NCI-H1417 treated with DMSO at 0.1 percent for 48 hours (cell line): ENCODE data around the gene RPS6KA4.
A peak's percentile ranks its signal among the peaks of the same experiment; 100 is the strongest.

Experiments
- DNase-seq: peaks from one replicate; lab custom pipeline; 2025; lab: John Stamatoyannopoulos, UW

The RPS6KA4 gene

DNA sequence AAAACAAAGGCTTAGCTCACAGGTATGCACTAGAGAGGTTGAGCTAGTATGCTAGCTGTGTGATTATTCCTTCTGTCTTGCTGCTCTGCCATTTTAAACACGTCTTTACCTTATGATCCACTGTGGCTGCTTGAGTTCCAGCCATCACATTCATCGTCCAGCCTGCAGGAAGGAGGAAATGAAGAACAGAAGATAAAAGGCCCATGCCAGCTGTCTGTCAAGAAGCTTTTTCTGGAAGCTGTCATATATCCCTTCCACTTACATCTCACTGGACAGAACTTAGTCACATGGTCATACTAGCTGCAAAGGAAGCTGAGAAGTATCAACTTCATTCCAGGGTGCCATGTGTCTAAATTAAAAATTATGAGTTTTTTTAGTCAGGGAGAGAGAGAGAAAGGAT, 31.6 kb upstream of the RPS6KA4 start:
- DNase-seq, result no peak

DNA sequence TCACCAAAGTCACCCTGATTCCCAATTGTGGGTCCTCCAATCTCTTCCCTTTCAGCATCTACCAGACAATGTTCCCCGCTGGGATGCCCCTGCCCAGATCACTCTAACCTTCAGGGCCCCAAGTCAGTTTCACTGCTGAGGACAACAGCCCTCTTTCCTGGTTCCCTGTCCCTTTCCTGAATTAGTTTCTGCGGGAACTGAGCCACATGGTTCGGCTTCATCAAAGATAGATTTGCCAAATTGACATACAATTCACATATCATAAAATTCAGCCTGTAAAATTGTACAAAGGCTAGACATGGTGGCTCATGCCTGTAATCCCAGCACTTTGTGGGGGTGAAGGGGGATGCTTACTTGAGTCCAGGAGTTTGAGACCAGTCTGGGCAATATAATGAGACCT, 31.0 kb upstream of the RPS6KA4 start:
- no peak for DNase-seq

DNA sequence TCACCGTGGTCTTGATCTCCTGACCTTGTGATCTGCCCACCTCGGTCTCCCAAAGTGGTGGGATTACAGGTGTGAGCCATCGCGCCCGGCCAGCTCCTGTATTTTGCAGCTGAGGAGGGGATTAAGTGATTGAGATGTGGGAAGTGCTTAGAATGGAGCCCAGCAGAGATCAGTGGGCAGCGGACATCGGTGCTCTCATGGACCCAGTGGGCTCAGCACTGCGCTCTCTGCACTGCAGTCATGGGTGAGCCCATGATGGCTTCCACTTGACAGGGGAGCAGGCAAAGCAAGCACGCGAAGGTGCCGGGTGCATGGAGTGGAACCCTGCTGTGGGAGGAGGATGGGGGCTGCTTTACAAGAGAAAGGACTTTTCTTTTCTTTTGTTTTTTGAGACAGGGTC, 28.1 kb upstream of the RPS6KA4 start:
- DNase-seq, result no peak

DNA sequence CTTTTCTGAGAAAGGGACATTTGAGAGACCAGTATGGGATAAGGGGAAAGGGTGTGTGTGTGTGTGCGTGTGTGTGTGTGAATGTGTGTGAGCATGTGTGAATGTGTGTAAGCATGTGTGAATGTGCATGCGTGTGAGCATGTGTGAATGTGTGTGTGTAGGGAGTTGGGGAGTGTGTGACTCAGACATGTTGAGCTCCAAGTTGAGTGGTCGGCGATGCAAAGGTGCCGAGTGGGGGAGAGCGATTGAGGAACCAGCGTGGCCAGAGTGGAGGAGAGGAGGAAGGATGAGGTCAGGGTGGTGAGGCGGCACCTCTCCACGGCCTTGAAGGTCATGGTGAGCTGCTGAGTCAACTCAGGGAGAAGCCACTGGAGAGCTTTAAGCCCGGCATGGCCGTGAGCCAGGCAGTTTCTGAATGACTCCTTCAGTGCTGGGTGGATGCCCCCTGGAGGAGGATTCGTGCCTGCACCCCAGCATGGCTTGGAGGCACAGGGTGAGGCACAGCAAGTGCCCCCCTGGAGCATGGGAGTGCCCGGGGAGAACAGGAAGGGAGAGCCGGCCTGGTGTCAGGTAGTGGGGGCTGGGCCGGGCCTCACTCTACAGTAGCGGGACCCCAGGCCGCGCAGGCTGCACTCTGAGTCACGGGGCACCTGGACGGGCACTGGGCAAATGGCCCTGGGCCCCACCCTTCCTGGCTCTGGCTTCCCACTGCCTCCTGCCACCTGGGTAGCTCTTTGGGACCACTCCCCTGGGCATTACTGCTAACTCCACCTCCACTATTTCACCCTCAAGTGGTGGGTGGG, 27.2 kb upstream of the RPS6KA4 start:
- DNase-seq, result no peak

DNA sequence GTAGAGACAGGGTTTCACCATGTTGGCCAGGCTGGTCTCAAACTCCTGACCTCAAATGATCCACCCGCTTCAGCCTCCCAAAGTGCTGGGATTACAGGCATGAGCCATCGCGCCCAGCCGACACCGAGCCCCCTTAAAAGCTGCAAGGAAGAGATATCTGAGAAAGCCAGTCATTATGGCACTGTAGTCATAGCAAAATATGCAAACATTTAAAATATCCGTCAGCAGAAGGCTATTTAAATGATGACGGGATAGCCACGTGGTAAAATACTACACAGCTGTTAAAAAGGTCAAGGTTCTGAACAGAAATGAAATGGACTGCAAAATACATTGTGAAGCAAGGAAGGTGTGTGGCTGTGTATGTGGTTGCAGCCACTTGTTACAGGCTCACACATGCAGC, 25.4 kb upstream of the RPS6KA4 start:
- DNase-seq, result no peak

DNA sequence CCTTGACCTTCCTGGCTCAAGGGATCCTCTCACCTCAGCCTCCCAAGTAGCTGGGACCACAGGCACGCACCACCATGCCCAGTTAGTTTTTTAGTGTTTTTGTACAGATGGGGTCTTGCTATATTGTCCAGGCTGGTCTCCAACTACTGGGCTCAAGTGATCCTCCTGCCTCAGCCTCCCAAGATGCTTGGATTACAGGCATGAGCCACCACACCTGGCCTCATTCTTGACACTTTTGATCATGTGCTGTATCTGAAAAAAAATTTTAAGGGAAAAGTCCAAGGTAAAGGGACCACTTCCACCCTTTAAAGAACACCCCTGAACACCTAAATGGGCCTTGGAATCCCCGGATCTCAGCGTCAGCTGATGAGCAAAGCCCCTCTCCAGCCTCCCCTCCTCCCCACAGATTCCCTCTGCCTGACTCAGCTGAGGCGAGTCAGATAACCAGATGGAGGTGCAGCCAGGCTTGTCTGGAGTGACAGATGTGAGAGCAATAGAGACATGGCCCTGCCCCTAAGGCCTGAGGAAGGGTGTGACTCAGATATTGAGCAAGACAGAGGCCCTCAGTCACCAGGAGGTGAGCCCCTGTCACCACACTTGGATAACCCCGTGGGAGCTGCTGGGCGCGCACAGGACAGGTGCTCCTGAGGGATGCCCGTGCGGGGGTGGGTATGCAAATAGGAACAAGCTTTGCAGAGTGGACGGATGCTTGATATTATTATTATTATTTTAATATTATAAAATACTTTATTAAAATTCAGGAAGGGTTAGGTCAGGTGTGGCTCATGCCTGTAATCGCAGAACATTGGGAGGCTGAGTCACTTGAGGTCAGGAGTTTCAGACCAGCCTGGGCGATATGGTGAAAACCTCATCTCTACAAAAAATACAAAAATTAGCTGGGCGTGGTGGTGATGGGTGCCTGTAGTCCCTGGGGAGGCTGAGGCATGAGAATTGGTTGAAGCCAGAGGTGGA, 23.9 kb upstream of the RPS6KA4 start:
- peak; percentile 18 for DNase-seq

DNA sequence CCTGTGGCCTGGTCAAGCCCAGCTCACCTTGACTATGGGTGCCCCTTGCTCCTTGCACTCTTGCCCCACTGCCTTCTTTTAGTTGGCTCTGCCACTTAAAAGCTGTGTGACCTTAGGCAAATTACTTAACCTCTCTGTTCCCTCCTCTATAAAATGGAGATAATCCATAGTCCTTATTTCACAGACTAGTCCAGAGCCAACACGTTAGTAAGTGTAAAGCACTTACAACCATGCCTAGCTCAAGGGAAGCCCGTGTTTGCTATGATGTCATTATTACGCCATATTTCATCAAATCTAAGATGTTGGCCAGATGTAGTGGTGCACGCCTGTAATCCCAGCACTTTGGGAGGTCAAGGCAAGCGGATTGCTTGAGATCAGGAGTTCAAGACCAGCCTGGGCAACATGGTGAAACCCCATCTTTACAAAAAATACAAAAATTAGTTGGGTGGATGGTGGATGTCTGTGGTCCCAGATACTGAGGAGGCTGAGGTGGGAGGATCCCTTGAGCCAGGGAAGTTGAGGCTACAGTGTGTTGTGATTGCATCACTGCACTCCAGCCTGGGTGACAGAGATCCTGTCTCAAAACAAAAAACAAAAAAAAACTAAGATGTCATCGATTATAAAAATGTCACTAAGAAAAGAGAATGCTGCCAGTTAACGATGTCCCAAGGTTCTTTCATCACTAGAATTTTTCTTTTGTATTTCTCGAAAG, 21.3 kb upstream of the RPS6KA4 start:
- DNase-seq, result no peak

DNA sequence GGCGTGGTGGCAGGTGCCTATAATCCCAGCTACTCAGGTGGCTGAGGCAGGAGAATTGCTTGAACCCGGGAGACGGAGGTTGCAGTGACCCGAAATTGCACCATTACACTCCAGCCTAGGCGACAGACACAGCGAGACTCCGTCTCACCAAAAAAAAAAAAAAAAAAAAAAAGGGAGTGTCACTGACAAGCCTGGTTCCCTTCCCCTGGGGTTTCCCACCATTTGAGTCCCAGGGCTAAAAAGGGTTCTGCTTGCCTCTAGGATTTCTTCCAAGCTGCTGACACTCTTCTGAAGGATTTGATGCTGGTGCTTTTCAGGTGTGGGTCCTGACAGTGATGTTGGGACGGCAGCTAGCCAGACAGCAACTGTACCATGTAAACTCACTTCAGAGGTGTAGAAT, 20.2 kb upstream of the RPS6KA4 start:
- DNase-seq, result no peak

DNA sequence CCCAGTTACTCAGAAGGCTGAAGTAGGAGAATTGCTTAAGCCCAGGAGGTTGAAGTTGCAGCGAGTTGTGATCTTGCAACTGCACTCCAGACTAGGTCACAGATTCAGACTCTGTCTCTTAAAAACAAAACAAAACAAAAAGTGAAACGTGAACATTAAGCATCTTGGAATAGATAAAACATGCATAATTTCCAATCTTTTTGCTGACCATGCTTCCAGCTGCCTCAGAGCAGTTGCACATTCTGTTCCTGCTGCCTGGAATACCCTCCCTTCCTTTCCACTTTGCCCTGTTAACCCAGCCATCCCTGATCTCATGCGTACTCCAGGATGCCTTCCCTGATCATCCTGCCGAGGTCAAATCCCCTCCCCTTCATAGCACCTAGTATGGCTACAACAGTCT, 19.7 kb upstream of the RPS6KA4 start:
- no peak for DNase-seq

DNA sequence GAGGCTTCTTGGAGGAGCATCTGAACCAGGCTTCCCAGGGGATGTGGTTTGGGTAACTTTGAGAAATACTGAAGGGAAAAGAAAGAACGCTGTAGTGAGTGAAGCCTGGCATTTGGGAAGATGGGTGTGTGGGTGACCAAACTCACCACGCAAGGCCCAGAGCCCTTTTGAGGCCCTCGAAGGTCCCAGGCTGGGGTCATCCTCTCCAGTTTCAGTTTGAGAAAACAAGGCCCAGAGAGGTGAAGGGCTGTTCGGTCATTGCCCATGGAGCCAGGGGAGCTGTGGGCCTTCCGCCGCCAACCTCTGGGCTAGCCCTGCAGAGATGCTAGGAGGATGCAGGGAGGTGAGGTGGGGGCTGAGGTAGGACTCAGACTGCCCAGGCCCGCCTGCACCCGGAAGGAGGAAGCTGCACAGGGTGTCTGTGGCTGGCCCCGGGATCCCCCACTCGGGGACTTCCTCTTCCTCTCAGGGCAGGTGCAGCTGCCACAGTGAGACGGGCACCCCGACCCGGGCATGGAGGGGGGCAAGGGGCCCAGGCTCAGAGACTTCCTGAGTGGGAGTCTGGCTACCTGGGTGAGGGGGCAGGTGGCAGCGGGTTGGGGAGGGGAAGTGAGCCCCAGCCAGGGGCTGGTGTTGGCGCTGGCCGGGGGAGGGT, 19.1 kb upstream of the RPS6KA4 start, which contains the start of gene CCDC88B:
Gene CCDC88B (plus strand): TSS at position 451 of the 655 bp plus-strand sequence. CDS start 63 bp downstream, at position 514.
- DNase-seq, result no peak

DNA sequence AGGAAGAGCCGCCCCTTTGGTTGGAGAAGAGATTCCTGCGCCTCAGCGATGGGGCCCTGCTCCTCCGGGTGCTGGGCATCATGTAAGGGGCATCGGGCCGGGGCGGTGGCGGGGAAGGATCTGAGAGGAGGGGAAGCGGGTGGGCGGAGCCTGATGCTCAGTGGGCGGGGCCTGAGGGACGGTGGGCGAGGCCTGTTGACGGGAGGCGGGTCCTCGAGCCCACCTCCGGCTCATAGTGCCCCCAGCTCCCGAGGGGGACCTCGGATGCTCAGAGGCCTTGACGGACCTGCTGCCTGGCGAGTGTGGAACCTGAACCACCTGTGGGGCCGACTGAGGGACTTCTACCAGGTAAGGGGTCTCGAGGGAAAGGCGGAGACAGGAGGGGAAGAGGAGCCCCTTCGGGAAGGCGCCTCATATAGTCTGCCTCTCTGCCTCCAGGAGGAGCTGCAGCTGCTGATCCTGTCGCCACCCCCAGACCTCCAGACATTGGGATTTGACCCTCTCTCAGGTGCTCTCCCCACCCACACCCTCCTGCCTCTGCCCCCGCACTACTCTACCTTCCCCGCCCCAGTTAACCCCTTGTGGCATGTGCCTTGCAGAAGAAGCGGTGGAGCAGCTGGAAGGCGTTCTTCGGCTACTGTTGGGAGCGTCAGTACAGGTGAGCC, 18.2 kb upstream of the RPS6KA4 start:
- DNase-seq, result no peak

DNA sequence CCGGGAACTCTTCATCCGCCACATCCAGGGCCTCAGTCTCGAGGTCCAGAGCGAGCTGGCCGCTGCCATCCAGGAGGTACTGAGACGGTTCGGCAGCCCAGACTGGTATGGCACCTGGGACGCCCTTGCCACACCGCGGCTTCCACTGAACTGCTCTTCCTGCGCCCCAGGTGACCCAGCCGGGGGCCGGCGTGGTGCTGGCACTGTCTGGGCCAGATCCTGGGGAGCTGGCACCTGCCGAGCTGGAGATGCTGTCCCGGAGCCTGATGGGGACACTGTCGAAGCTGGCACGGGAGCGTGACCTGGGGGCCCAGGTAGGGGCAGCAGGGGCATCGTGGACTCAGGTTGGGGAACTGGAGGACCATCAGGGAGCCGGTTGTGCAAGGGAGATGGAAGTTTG, 17.5 kb upstream of the RPS6KA4 start:
- no peak for DNase-seq

DNA sequence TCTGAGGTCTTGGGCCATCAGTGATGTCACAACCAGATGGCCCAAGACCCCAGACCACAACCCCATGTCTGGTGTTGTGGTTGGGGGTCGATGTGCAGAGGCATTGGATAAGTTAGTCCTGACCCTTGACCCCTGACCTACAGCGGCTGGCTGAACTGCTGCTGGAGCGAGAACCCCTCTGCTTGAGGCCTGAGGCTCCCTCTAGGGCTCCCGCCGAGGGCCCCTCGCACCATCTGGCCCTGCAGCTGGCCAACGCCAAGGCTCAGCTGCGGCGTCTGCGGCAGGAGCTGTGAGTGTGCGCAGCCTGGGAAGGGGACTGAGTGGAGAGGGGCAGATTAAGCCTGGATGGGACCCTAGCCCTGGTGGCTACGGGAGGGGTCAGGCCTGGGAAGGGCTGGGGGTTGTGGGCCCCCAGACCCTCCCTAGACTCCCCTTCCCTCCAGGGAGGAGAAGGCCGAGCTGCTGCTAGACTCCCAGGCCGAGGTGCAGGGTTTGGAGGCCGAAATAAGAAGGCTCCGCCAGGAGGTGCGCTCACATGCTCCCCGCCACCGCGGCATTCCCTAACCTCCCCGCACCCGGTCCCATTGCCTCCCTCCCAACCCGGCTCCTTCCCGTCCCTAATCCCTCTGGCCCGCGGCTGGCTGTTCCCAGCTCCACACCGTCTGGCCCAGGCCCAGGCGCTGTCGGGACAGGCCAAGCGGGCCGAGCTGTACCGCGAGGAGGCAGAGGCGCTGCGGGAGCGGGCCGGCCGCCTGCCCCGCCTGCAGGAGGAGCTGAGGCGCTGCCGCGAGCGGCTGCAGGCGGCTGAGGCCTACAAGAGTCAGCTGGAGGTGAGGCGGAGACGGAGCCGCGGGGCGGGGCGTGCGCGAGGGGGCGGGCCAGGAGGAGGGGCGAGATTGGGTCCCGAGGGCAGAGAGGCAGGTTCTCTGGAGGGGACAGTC, 16.8 kb upstream of the RPS6KA4 start:
- DNase-seq, result peak; percentile 50

DNA sequence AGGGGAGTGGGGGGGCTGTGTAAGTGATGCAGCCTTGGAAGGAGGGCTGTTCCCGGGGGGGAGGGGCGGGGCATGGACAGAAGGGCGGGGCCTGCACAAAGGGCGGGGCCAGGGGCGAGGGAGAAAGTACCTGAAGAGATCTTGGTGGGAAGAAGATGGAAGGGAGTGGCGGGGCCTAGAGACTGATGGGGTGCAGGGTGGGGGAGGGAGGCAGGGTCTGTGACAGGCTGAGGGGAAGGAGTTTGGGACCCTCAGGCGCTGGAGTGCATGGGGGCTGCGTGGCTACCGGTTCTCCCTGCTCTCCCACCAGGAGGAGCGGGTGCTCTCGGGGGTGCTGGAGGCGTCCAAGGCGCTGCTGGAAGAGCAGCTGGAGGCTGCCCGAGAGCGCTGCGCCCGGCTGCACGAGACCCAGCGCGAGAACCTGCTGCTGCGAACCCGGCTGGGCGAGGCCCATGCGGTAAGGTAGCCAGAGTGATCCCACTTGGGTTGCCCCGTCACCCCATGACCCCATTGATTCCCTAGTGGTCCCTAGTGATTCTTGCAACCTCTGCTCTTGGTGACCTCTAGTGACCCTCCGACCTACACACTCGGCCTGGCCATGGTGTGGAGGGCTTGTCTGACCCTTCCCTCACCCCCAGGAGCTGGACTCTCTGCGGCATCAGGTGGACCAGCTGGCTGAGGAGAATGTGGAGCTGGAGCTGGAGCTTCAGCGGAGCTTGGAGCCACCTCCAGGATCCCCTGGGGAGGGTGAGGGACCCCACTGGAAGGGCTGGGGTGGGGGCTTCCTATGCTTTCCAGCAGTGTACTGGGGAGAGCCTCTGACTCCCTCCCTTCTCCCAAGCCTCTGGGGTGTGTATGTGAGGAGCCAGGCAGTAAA, 15.9 kb upstream of the RPS6KA4 start:
- no peak for DNase-seq

DNA sequence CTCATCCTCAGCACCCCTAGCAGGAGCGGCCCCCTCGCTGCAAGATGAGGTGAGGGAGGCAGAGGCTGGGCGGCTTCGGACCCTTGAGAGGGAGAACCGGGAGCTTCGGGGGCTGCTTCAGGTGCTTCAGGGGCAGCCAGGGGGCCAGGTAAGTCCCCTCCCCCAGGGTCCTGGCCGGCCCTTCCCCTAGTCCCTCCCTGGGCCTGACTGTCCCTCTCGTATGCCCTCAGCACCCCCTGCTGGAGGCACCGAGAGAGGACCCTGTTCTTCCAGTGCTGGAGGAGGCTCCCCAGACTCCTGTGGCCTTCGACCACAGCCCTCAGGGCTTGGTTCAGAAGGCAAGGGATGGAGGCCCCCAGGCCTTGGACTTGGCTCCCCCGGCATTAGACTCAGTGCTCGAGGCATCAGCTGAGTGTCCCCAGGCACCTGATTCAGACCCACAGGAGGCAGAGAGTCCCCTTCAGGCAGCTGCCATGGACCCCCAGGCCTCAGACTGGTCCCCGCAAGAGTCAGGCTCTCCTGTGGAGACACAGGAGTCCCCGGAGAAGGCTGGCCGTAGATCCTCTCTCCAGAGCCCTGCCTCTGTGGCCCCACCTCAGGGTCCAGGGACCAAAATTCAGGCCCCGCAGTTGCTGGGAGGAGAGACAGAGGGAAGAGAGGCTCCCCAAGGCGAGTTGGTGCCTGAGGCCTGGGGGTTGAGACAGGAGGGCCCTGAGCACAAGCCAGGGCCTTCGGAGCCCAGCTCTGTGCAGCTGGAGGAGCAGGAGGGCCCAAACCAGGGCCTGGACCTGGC, 15.0 kb upstream of the RPS6KA4 start:
- DNase-seq, result no peak

DNA sequence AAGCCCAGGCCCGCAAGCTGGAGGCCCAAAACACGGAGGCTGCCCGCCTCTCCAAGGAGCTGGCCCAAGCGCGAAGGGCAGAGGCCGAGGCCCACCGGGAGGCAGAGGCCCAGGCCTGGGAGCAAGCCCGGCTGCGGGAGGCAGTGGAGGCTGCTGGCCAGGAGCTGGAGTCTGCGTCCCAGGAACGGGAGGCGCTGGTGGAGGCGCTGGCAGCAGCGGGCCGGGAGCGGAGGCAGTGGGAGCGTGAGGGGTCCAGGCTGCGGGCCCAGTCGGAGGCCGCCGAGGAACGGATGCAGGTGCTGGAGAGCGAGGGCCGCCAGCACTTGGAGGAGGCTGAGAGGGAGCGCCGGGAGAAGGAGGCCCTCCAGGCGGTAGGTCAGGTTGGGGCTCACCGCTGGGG, 14.2 kb upstream of the RPS6KA4 start:
- no peak for DNase-seq

DNA sequence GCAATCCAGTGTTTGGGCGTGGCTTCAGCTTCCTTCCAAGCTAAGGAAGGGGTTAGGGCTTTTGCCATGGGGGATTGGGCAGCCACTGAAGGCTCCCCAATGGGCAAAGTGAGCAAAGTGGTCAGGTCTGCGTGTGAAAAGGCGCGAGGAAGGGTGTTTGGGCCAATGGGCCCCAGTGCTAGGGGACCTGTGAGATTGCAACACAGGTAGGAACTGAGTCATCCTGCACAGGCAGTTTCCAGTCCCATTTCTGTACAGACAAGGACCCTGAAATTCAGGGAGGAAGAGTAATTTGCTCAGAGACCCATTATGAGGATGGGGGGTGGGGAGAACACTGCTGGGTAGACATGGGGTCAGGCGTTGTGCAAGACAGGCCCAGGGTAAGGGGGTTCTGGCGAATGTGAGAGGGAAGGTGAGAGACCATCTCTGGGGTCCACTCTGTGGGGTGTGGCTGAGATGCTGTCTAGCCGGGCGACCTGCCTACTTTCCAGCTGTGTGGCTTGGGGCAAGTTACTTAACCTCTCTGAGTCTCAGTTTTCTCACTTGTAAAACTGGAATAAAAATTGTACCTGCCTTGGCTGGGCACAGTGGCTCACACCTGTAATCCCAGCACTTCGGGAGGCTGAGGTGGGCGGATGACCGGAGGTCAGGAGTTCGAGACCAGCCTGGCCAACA, 11.6 kb upstream of the RPS6KA4 start:
- no peak for DNase-seq
